Astrocyte (in vitro differentiated cells and primary cell): ENCODE measurements around the gene H6PD. TPM values are rescaled to one million over a fixed set of nuclear protein-coding genes. Genes with fewer than 3 reads are reported as not detected.

Source experiments
- DNase-seq: peaks from one replicate; pipeline ENCODE4 v3.0.0-alpha.2; 2010; ENCODE audit warnings: low read depth
- FAIRE-seq: peaks from 2 replicates; lab custom pipeline; 2011; peaks lifted over from hg19 to GRCh38; lab: Jason Lieb, UNC
- H2AFZ ChIP-seq: 2 replicates; pipeline ENCODE4 v1.6.0; 2012; ENCODE audit warnings: low read depth, low read length, inconsistent platforms
- H3K27ac ChIP-seq: 2 replicates; pipeline ENCODE4 v1.5.1; 2011; ENCODE audit warnings: low read depth, low read length, inconsistent platforms
- H3K27me3 ChIP-seq: 2 replicates; pipeline ENCODE4 v1.6.0; 2011; ENCODE audit warnings: low read length, inconsistent platforms; ENCODE audit not compliant: insufficient read depth
- H3K36me3 ChIP-seq: 2 replicates; pipeline ENCODE4 v1.5.1; 2011; ENCODE audit warnings: low read length, inconsistent platforms; ENCODE audit not compliant: insufficient read depth
- H3K4me1 ChIP-seq: 2 replicates; pipeline ENCODE4 v1.5.1; 2011; ENCODE audit warnings: low read length, inconsistent platforms; ENCODE audit not compliant: insufficient read depth
- H3K4me2 ChIP-seq: 2 replicates; pipeline ENCODE4 v1.6.0; 2012; ENCODE audit warnings: low read length, inconsistent platforms
- H3K4me3 ChIP-seq: 2 replicates; pipeline ENCODE4 v1.5.1; 2011; ENCODE audit warnings: low read depth, mild to moderate bottlenecking, low read length, inconsistent platforms; ENCODE audit not compliant: insufficient read depth
- H3K79me2 ChIP-seq: 2 replicates; pipeline ENCODE4 v1.6.0; 2012; ENCODE audit warnings: mild to moderate bottlenecking, low read length, inconsistent platforms; ENCODE audit not compliant: insufficient read depth
- H3K9ac ChIP-seq: 2 replicates; pipeline ENCODE4 v1.6.0; 2012; ENCODE audit warnings: mild to moderate bottlenecking, low read length, inconsistent platforms
- H3K9me3 ChIP-seq: 2 replicates; pipeline ENCODE4 v1.5.1; 2012; ENCODE audit warnings: low read depth, mild to moderate bottlenecking, low read length, inconsistent platforms; ENCODE audit not compliant: insufficient read depth
- H4K20me1 ChIP-seq: 2 replicates; pipeline ENCODE4 v1.6.0; 2012; ENCODE audit warnings: low read length, inconsistent platforms; ENCODE audit not compliant: insufficient read depth
- H3K27ac Mint-ChIP-seq: one replicate; pipeline ENCODE4 v1.8.0; 2021; ENCODE audit warnings: mild to moderate bottlenecking, mixed read lengths; ENCODE audit not compliant: unreplicated experiment
- H3K27me3 Mint-ChIP-seq: one replicate; pipeline ENCODE4 v1.8.0; 2021; ENCODE audit warnings: low read depth, mixed read lengths; ENCODE audit not compliant: unreplicated experiment
- H3K36me3 Mint-ChIP-seq: one replicate; pipeline ENCODE4 v1.8.0; 2021; ENCODE audit warnings: low read depth, mixed read lengths; ENCODE audit not compliant: unreplicated experiment
- H3K4me1 Mint-ChIP-seq: one replicate; pipeline ENCODE4 v1.8.0; 2021; ENCODE audit warnings: low read depth, mixed read lengths; ENCODE audit not compliant: unreplicated experiment
- H3K4me3 Mint-ChIP-seq: one replicate; pipeline ENCODE4 v1.8.0; 2021; ENCODE audit warnings: mild to moderate bottlenecking, moderate library complexity, mixed read lengths; ENCODE audit not compliant: unreplicated experiment
- H3K9me3 Mint-ChIP-seq: one replicate; pipeline ENCODE4 v1.8.0; 2021; ENCODE audit warnings: mild to moderate bottlenecking, mixed read lengths; ENCODE audit not compliant: unreplicated experiment
- CTCF ChIP-seq: IDR thresholded peaks from 2 replicates; pipeline ENCODE4 v1.5.1; 2011; ENCODE audit warnings: low read depth, mild to moderate bottlenecking, inconsistent platforms, low read length, moderate library complexity; ENCODE audit not compliant: insufficient read depth
- EZH2 ChIP-seq: IDR thresholded peaks from 2 replicates; pipeline ENCODE4 v1.6.1; 2012; ENCODE audit warnings: mild to moderate bottlenecking, low read length, inconsistent platforms; ENCODE audit not compliant: insufficient read depth
- total RNA-seq: library from RNA; stranded (reverse); gene quantifications from 2 replicates; pipeline ENCODE4 v1.2.1, GENCODE V29; 2021

Gene H6PD
- total RNA-seq, 1 donor from 2014 or later, result 13.9 TPM

DNA sequence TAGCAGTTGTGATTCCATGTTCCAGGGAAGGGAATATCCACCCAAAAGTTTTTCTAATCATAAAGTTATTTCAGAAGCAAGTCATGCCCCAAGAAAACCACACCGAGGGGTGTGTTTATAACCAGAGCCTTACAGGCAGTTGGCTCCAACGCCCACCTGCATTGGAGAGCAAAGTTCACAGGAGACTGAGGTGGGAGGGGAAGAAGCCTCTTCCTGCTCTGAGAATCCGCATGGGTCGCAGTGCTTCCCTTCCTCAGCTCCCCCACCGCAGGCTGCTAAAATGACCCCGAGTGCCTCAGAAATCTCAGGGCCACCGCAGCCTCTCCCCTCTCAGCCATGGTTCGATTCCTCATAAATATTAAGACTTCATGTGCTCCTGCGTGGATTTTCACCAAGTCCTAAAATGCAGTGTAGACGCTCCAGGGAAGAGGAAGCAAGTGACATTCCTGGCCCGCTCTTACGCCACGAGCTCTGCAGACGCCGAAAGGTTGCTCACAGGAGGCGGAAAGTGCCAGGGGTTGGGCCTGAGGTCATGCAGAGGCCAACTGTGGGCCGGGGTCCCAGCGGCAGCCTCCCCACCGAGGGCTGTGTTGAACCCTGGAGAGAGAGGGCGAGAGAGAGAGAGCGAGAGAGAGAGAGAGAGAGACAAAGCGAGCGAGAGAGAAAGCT lies 44.7 kb downstream of the H6PD start:
- Histone ChIP-seq H3K4me2 (peak overlapping the region; percentile 41), H2AFZ (no peak overlapping the region), H3K27ac (peak overlapping the region; percentile 19), H3K79me2 (no peaks in the 10 kb centered on the region), H3K27me3 (no peaks in the 10 kb centered on the region), H3K36me3 (no peaks in the 10 kb centered on the region), H3K9ac (no peak overlapping the region), H4K20me1 (no peaks in the 10 kb centered on the region), H3K4me1 (peaks cover 52% of the 10 kb centered on the region), H3K9me3 (no peaks in the 10 kb centered on the region), H3K4me3 (no peak overlapping the region)
- Mint-ChIP-seq H3K4me1 (peaks cover 44% of the 10 kb centered on the region), H3K4me3 (peak overlapping the region; percentile 57), H3K9me3 (peaks cover 2% of the 10 kb centered on the region), H3K27me3 (no peaks in the 10 kb centered on the region), H3K27ac (peak overlapping the region; percentile 18), H3K36me3 (peaks cover 4% of the 10 kb centered on the region)
- FAIRE-seq, result no peak
- DNase-seq, result peak; percentile 32
- TF ChIP-seq EZH2, result no peak
- no peak for TF ChIP-seq CTCF

DNA sequence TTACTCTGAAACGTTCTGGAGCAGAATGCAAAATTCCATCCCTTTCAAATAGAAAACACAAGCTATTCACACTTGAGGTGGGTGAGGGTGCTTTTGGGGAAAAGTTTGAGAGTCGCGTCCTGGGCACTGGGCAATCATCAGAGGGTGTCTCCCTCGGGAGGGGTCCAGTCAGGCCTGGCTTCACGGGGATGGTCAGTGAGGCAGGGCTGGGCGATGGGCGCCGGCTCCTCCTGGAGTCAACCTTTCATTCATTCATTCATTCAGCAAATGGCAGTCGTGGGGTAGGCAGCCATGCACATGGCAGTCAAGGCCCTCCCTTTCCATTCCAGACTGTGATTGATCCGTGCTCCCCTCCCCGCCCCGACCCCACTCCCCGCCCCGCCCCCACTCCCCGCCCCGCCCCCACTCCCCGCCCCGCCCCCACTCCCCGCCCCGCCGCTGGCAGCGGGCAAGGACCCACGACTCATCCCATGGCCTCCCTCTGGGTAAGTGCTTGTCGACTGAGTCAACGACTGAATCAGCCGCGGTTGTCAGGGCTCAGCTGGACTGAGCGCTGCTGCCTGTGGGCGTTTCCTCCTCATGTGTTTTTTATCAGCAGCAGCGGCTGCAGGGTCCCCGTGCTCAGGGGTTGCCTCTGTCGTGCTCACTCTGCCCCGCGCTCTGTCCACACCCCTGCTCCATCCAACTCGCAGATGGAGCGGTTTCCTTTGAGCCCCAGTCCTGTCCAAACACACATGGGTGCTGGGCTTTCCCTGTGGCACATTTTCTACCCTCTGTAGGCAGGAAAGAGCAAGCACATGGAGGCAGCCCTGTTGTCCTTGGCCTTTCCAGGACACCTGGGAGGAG lies 45.7 kb downstream of the H6PD start:
- Mint-ChIP-seq H3K4me3 (peak overlapping the region; percentile 60), H3K27me3 (no peaks in the 10 kb centered on the region), H3K36me3 (peaks cover 4% of the 10 kb centered on the region), H3K4me1 (peaks cover 40% of the 10 kb centered on the region), H3K9me3 (peaks cover 9% of the 10 kb centered on the region), H3K27ac (peak overlapping the region; percentile 62)
- DNase-seq (peak; percentile 91), FAIRE-seq (no peak)
- H3K36me3 ChIP-seq, result no peaks in the 10 kb centered on the region
- TF ChIP-seq CTCF, result no peak
- no peaks in the 10 kb centered on the region for H3K27me3 ChIP-seq
- H2AFZ ChIP-seq, result peak overlapping the region; percentile 64
- no peaks in the 10 kb centered on the region for H3K79me2 ChIP-seq
- H3K4me1 ChIP-seq, result peaks cover 48% of the 10 kb centered on the region
- no peaks in the 10 kb centered on the region for H4K20me1 ChIP-seq
- peak overlapping the region; percentile 48 for H3K9ac ChIP-seq
- H3K4me2 ChIP-seq, result peak overlapping the region; percentile 84
- H3K9me3 ChIP-seq, result no peaks in the 10 kb centered on the region
- H3K4me3 ChIP-seq, result peak overlapping the region; percentile 16
- peak overlapping the region; percentile 63 for H3K27ac ChIP-seq
